A549 (cell line): ENCODE measurements around the gene SPHK1. TPM values are rescaled to one million over a fixed set of nuclear protein-coding genes. Genes with fewer than 3 reads are reported as not detected.

Source experiments
- ATAC-seq, 2 experiments: fragments of 200-7000 bp in 1 of 2; fragments of >200 bp in 1 of 2; cut with Nextera tagmentation in 1 of 2; cut with Tn5 transposase in 1 of 2; 3 replicates each; pipeline versions ENCODE4 v1.8.0 to v1.9.1; 2018 to 2020; ENCODE audit warnings: mild to moderate bottlenecking in 1 of 2, moderate library complexity in 1 of 2
- CTCF ChIA-PET: fragments of 300-600 bp; sonication (Branson Sonifier 250); formaldehyde crosslinking; extraction: SDS; loops from one replicate; lab custom pipeline; 2021; ENCODE audit warnings: antibody characterized with exemption, inconsistent platforms; lab: Yijun Ruan, JAX
- POLR2A ChIA-PET: fragments of 350-600 bp; formaldehyde crosslinking; extraction: SDS; loops from one replicate; lab custom pipeline; 2021; ENCODE audit warnings: antibody characterized with exemption, inconsistent platforms; lab: Yijun Ruan, JAX
- DNase-seq, 2 experiments: peaks; one replicate each; pipeline versions ENCODE4 v3.0.0 to v3.0.0-alpha.2; 2011 to 2016; ENCODE audit warnings: low read depth in 1 of 2, low spot score in 1 of 2
- FAIRE-seq: peaks from 2 replicates; lab custom pipeline; 2011; peaks lifted over from hg19 to GRCh38; lab: Jason Lieb, UNC
- H3K27ac ChIP-seq, 2 experiments: fragments of >200 bp; sonication (Bioruptor Twin); formaldehyde crosslinking; 3 replicates each; pipeline ENCODE4 v1.5.1; 2016 to 2017
- H3K4me1 ChIP-seq: fragments of >200 bp; sonication (Bioruptor Twin); formaldehyde crosslinking; 3 replicates; pipeline ENCODE4 v1.6.1; 2016
- H3K4me2 ChIP-seq: fragments of >200 bp; sonication (Bioruptor Twin); formaldehyde crosslinking; 3 replicates; pipeline ENCODE4 v1.6.1; 2016
- H3K4me3 ChIP-seq: fragments of >200 bp; sonication (Bioruptor Twin); formaldehyde crosslinking; 3 replicates; pipeline ENCODE4 v1.5.1; 2016
- H3K9me3 ChIP-seq: fragments of >200 bp; sonication (Bioruptor Twin); formaldehyde crosslinking; 3 replicates; pipeline ENCODE4 v1.6.1; 2016
- CEBPB ChIP-seq, 2 experiments: fragments of >200 bp in 1 of 2; sonication (Bioruptor Twin) in 1 of 2; formaldehyde crosslinking in 1 of 2; IDR thresholded peaks; 2 replicates each; pipeline ENCODE4 v1.6.1; 2012 to 2016
- CHD4 ChIP-seq: fragments of 200-600 bp; sonication (generic); IDR thresholded peaks from 2 replicates; pipeline ENCODE4 v1.6.1; 2016; ENCODE audit warnings: antibody characterized with exemption, mild to moderate bottlenecking, borderline replicate concordance
- CTCF ChIP-seq: fragments of >200 bp; sonication (Bioruptor Twin); formaldehyde crosslinking; IDR thresholded peaks from 3 replicates; pipeline ENCODE4 v1.5.1; 2016
- E2F6 ChIP-seq: IDR thresholded peaks from 2 replicates; pipeline ENCODE4 v1.6.1; 2012; ENCODE audit warnings: low read depth, borderline replicate concordance
- ESRRA ChIP-seq: fragments of 150-350 bp; IDR thresholded peaks from 2 replicates; pipeline ENCODE4 v1.6.1; 2014; ENCODE audit warnings: mild to moderate bottlenecking, low read length, borderline replicate concordance
- HES2 ChIP-seq: fragments of >200 bp; sonication (Bioruptor Twin); formaldehyde crosslinking; IDR thresholded peaks from 2 replicates; pipeline ENCODE4 v1.6.1; 2016
- HEYL ChIP-seq: fragments of 250-450 bp; sonication (Bioruptor Pico); IDR thresholded peaks from 2 replicates; pipeline ENCODE4 v1.8.0; 2021; ENCODE audit warnings: mild to moderate bottlenecking, moderate library complexity
- HOXB13 ChIP-seq: fragments of 250-450 bp; sonication (Bioruptor Pico); IDR thresholded peaks from 2 replicates; pipeline ENCODE4 v1.5.0; 2020; ENCODE audit warnings: low read depth, mild to moderate bottlenecking, moderate library complexity
- HOXB5 ChIP-seq: fragments of 250-450 bp; sonication (Bioruptor Pico); IDR thresholded peaks from 2 replicates; pipeline ENCODE4 v1.5.0; 2020; ENCODE audit warnings: mild to moderate bottlenecking, moderate library complexity
- JUN ChIP-seq, 2 experiments: fragments of >200 bp; sonication (Bioruptor Twin); formaldehyde crosslinking; IDR thresholded peaks; 2 replicates in 1 of 2; 3 replicates in 1 of 2; pipeline ENCODE4 v1.6.1; 2016 to 2017
- KDM5A ChIP-seq: fragments of 200-600 bp; sonication (generic); IDR thresholded peaks from 2 replicates; pipeline ENCODE4 v1.6.1; 2016; ENCODE audit warnings: antibody characterized with exemption, mild to moderate bottlenecking
- MAFK ChIP-seq: fragments of 450-650 bp; IDR thresholded peaks from 2 replicates; pipeline ENCODE4 v1.6.1; 2014; ENCODE audit not compliant: partially characterized antibody
- NPAS2 ChIP-seq: fragments of 250-450 bp; sonication (Bioruptor Pico); IDR thresholded peaks from 2 replicates; pipeline ENCODE4 v1.8.0; 2022; ENCODE audit warnings: mild to moderate bottlenecking, moderate library complexity, borderline replicate concordance
- POLR2A ChIP-seq: IDR thresholded peaks from 2 replicates; pipeline ENCODE4 v1.6.1; 2012; ENCODE audit warnings: mild to moderate bottlenecking, low read length
- POLR2AphosphoS2 ChIP-seq: conservative IDR thresholded peaks from 2 replicates; pipeline ENCODE4 v1.6.1; 2012; ENCODE audit warnings: low read length, improper control_type of control experiment, inconsistent platforms
- RARB ChIP-seq: fragments of 250-450 bp; sonication (Bioruptor Pico); IDR thresholded peaks from 2 replicates; pipeline ENCODE4 v1.8.0; 2021; ENCODE audit warnings: mild to moderate bottlenecking, moderate library complexity
- RFX5 ChIP-seq: fragments of 450-650 bp; IDR thresholded peaks from 2 replicates; pipeline ENCODE4 v1.7.1; 2014; ENCODE audit warnings: antibody characterized with exemption, mild to moderate bottlenecking, moderate library complexity
- SMC3 ChIP-seq: fragments of >200 bp; sonication (Bioruptor Twin); formaldehyde crosslinking; IDR thresholded peaks from 3 replicates; pipeline ENCODE4 v1.6.1; 2018; ENCODE audit warnings: inconsistent platforms
- SREBF2 ChIP-seq: fragments of 450-650 bp; IDR thresholded peaks from 2 replicates; pipeline ENCODE4 v1.6.1; 2014; ENCODE audit warnings: mild to moderate bottlenecking, moderate library complexity
- USF2 ChIP-seq: fragments of 450-650 bp; IDR thresholded peaks from 2 replicates; pipeline ENCODE4 v1.6.1; 2014; ENCODE audit warnings: antibody characterized with exemption
- ZC3H11A ChIP-seq: fragments of 450-650 bp; IDR thresholded peaks from 2 replicates; pipeline ENCODE4 v1.6.1; 2014; ENCODE audit warnings: antibody characterized with exemption, mild to moderate bottlenecking
- ZFP36 ChIP-seq: fragments of 450-650 bp; IDR thresholded peaks from 2 replicates; pipeline ENCODE4 v1.6.1; 2014; ENCODE audit warnings: borderline replicate concordance; ENCODE audit not compliant: partially characterized antibody
- ZNF302 ChIP-seq: fragments of 250-450 bp; sonication (Bioruptor Pico); IDR thresholded peaks from 2 replicates; pipeline ENCODE4 v1.9.0; 2021; ENCODE audit warnings: inconsistent platforms, mild to moderate bottlenecking, moderate library complexity
- WGBS: methylation state at CpG from one replicate; pipeline ENCODE4 v1.1.6; 2017; ENCODE audit errors: missing lambda C conversion rate; 5-methylcytosine and 5-hydroxymethylcytosine counted together
- polyA plus RNA-seq, 4 experiments: library from polyadenylated mRNA; depleted of rRNA in 3 of 4; stranded (reverse); fragments of >200 nt; fragmentation: RNase III in 1 of 4; extraction: RNeasy Plus Mini Kit Qiagen cat#74134 plus additional on column Dnase treatment in 1 of 4; gene quantifications; 2 replicates in 3 of 4; 3 replicates in 1 of 4; pipeline ENCODE4 v1.2.3, GENCODE V29; 2011 to 2017

The SPHK1 gene
- polyA plus RNA-seq, 2 of the 4 experiments (the other 2 are of a cell fraction): 4.6 to 14.9 TPM

- FAIRE-seq: no peak
- CTCF ChIA-PET: interaction anchor here (0.6 to 5.5 kb wide), 11 partner anchors 14 to 410 kb away, joined by 3 to 30 read pairs (median 4); no protein-coding TSS in a partner anchor
Observed at GRCh38 chr17:76431509-76431908, 47.1 kb downstream of the SPHK1 start.

GRCh38 chr17:76432004-76432403 lies 47.6 kb downstream of the SPHK1 start:
- WGBS: 87% methylated on average over 6 of the region's 6 CpGs

More at GRCh38 chr17:76431509-76431908, 47.1 kb downstream of the SPHK1 start:
- WGBS: 96% methylated on average over 2 of the region's 2 CpGs
- TF ChIP-seq ZC3H11A (no peak), NPAS2 (CRISPR knock-in tag) (no peak), RARB (no peak), ESRRA (no peak), SMC3 (no peak), JUN (IDR thresholded peaks at IDR 0.05) (no peak), MAFK (no peak), CEBPB (IDR thresholded peaks at IDR 0.05) (no peak), HEYL (CRISPR knock-in tag) (no peak), ZNF302 (CRISPR knock-in tag) (no peak)
- H3K27ac ChIP-seq: no peak overlapping the region
- H3K4me2 ChIP-seq: no peak overlapping the region
- H3K9me3 ChIP-seq: no peaks in the 10 kb centered on the region
- POLR2A ChIA-PET: no interaction called here
- peaks cover 12% of the 10 kb centered on the region for H3K4me1 ChIP-seq
- no peak overlapping the region for H3K4me3 ChIP-seq
- ATAC-seq: no peak
- DNase-seq: no peak

GRCh38 chr17:76432712-76433336 lies 48.4 kb downstream of the SPHK1 start:
- Histone ChIP-seq H3K4me3 (no peak overlapping the region), H3K4me1 (peaks cover 9% of the 10 kb centered on the region), H3K9me3 (no peaks in the 10 kb centered on the region), H3K27ac (no peak overlapping the region), H3K4me2 (no peak overlapping the region)
- 64% methylated on average over 3 of the region's 3 CpGs for WGBS
- peak in 1 of 2 experiments; percentile 40 for DNase-seq
- ATAC-seq: peak; percentile 83 to 88; a peak in 4 of 6 replicates
- peak; percentile 74 for FAIRE-seq
- ChIA-PET CTCF (no interaction called here), POLR2A (no interaction called here)
- peak; percentile 95 for TF ChIP-seq RFX5
- TF ChIP-seq RARB: no peak
- 0 out of 3 replicates have a peak, but pooled peaks have one; percentile 16 for TF ChIP-seq CTCF

More at GRCh38 chr17:76432004-76432403, 47.6 kb downstream of the SPHK1 start:
- CTCF ChIA-PET: interaction anchor here (0.6 to 5.5 kb wide), 6 partner anchors 18 to 397 kb away, joined by 3 to 30 read pairs (median 6); no protein-coding TSS in a partner anchor
- no peak overlapping the region for H3K4me3 ChIP-seq
- H3K9me3 ChIP-seq: no peaks in the 10 kb centered on the region
- H3K4me2 ChIP-seq: no peak overlapping the region
- no peak overlapping the region for H3K27ac ChIP-seq
- H3K4me1 ChIP-seq: peaks cover 12% of the 10 kb centered on the region
- POLR2A ChIA-PET: no interaction called here
- TF ChIP-seq POLR2AphosphoS2 (no peak), HES2 (no peak), HOXB5 (no peak), POLR2A (no peak), NPAS2 (CRISPR knock-in tag) (no peak), RARB (no peak), SREBF2 (no peak), USF2 (no peak), KDM5A (no peak), HOXB13 (CRISPR knock-in tag) (no peak), CHD4 (no peak), E2F6 (no peak), ZFP36 (no peak)
- FAIRE-seq (no peak), DNase-seq (no peak), ATAC-seq (no peak)
